Ovary (tissue), 3 donors: ENCODE data around the gene NAA11.

Source experiments
- EP300 ChIP-seq: sonication (generic); formaldehyde crosslinking; IDR thresholded peaks from one replicate; pipeline ENCODE4 v1.6.1; 2017; ENCODE audit warnings: antibody characterized with exemption
- POLR2A ChIP-seq: fragments of 450-650 bp; IDR thresholded peaks from one replicate; pipeline ENCODE4 v1.6.1; 2017; ENCODE audit warnings: antibody characterized with exemption, mild to moderate bottlenecking, moderate library complexity
- TF ChIP-seq, protein P1 (sequence below), 3 donors: fragments of 450-650 bp in 2 of 3; fragments of 200-600 bp in 1 of 3; IDR thresholded peaks; one replicate each; pipeline versions ENCODE4 v1.5.1 to v1.8.0; 2016 to 2022; ENCODE audit warnings: antibody characterized with exemption in 3 of 3, mild to moderate bottlenecking in 1 of 3
- donor health status: DM: no; HTN: no; CAD: no.

GRCh38 chr4:79298484-79298883, 27.4 kb downstream of the NAA11 start:
- TF ChIP-seq EP300 (no peak), POLR2A (no peak)
- TF ChIP-seq, protein P1, sequence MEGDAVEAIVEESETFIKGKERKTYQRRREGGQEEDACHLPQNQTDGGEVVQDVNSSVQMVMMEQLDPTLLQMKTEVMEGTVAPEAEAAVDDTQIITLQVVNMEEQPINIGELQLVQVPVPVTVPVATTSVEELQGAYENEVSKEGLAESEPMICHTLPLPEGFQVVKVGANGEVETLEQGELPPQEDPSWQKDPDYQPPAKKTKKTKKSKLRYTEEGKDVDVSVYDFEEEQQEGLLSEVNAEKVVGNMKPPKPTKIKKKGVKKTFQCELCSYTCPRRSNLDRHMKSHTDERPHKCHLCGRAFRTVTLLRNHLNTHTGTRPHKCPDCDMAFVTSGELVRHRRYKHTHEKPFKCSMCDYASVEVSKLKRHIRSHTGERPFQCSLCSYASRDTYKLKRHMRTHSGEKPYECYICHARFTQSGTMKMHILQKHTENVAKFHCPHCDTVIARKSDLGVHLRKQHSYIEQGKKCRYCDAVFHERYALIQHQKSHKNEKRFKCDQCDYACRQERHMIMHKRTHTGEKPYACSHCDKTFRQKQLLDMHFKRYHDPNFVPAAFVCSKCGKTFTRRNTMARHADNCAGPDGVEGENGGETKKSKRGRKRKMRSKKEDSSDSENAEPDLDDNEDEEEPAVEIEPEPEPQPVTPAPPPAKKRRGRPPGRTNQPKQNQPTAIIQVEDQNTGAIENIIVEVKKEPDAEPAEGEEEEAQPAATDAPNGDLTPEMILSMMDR (IDR thresholded peaks at IDR 0.05) = no peak
